ENCODE data around the gene SH2B3.

DNA sequence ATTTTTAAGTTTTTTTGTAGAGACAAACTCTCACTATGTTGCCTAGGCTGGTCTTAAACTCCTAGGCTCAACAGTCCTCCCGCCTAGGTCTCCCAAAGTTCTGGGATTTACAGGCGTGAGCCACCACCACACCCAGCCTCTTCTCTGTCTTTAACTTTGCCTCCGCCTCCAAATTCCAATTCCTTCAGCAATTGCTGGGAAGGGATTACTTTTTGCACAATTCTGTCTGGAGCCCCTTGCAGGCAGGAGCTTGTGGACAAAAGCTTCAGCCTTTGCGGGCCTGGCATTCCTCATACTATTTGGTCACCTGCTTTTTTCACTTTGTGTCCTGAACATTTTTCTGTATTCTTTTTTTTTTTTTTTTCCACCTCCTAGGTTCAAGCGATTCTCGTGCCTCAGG, 26.0 kb downstream of the SH2B3 start:
- no peak for TF ChIP-seq GATA2 (IDR thresholded peaks at IDR 0.05; ENCODE audit: low read depth, low read length)
- TF ChIP-seq GATA3 (IDR thresholded peaks at IDR 0.05; ENCODE audit: low read depth, low read length), result no peak
